Trophoblast cell (in vitro differentiated cells and primary cell): ENCODE data around the gene ESD.

ENCODE experiments used
- DNase-seq, 2 donors: peaks; one replicate each; pipeline ENCODE4 v3.0.0-alpha.2; 2016
- H2AFZ ChIP-seq: 2 replicates; pipeline ENCODE4 v1.6.1; 2013; ENCODE audit warnings: low read length, moderate library complexity, mild to moderate bottlenecking; ENCODE audit not compliant: insufficient read depth, poor library complexity
- H2AK5ac ChIP-seq: 2 replicates; pipeline ENCODE4 v1.6.1; 2013; ENCODE audit warnings: mild to moderate bottlenecking, low read length
- H2BK120ac ChIP-seq: 2 replicates; pipeline ENCODE4 v1.6.1; 2013; ENCODE audit warnings: low read length, mild to moderate bottlenecking, moderate library complexity; ENCODE audit not compliant: insufficient read depth, poor library complexity
- H2BK12ac ChIP-seq: 2 replicates; pipeline ENCODE4 v1.6.1; 2013; ENCODE audit warnings: mild to moderate bottlenecking, low read length, moderate library complexity
- H2BK5ac ChIP-seq: 2 replicates; pipeline ENCODE4 v1.6.1; 2013; ENCODE audit warnings: low read length, low read depth, moderate library complexity, mild to moderate bottlenecking; ENCODE audit not compliant: poor library complexity
- H3K14ac ChIP-seq: 2 replicates; pipeline ENCODE4 v1.6.1; 2013; ENCODE audit warnings: mild to moderate bottlenecking, low read length
- H3K18ac ChIP-seq: 2 replicates; pipeline ENCODE4 v1.6.1; 2013; ENCODE audit warnings: mild to moderate bottlenecking, low read length
- H3K23ac ChIP-seq: 2 replicates; pipeline ENCODE4 v1.6.1; 2013; ENCODE audit warnings: low read length
- H3K27ac ChIP-seq: 2 replicates; pipeline ENCODE4 v1.5.1; 2013; ENCODE audit warnings: low read depth, mild to moderate bottlenecking, inconsistent platforms, low read length, moderate library complexity
- H3K27me3 ChIP-seq: 2 replicates; pipeline ENCODE4 v1.6.1; 2013; ENCODE audit warnings: inconsistent platforms, mild to moderate bottlenecking, low read length, moderate library complexity; ENCODE audit not compliant: insufficient read depth
- H3K36me3 ChIP-seq, 2 experiments: 1 replicate in 1 of 2; 2 replicates in 1 of 2; pipeline ENCODE4 v1.6.1; 2013; ENCODE audit warnings: low read length in 2 of 2, mild to moderate bottlenecking in 2 of 2, moderate library complexity in 1 of 2; ENCODE audit not compliant: insufficient read depth in 2 of 2, control insufficient read depth in 1 of 2
- H3K4ac ChIP-seq: 2 replicates; pipeline ENCODE4 v1.6.1; 2013; ENCODE audit warnings: low read depth, mild to moderate bottlenecking, low read length, moderate library complexity
- H3K4me1 ChIP-seq, 2 experiments: 1 replicate in 1 of 2; 2 replicates in 1 of 2; pipeline ENCODE4 v1.6.1; 2013; ENCODE audit warnings: low read length in 2 of 2, mild to moderate bottlenecking in 2 of 2, moderate library complexity in 1 of 2; ENCODE audit not compliant: insufficient read depth in 2 of 2, control insufficient read depth in 1 of 2
- H3K4me2 ChIP-seq: 2 replicates; pipeline ENCODE4 v1.6.1; 2013; ENCODE audit warnings: inconsistent platforms, mild to moderate bottlenecking, low read length, moderate library complexity
- H3K4me3 ChIP-seq: 2 replicates; pipeline ENCODE4 v1.5.1; 2013; ENCODE audit warnings: mild to moderate bottlenecking, low read depth, low read length, inconsistent platforms
- H3K79me1 ChIP-seq: one replicate; pipeline ENCODE4 v1.6.1; 2013; ENCODE audit warnings: low read length
- H3K79me2 ChIP-seq: 2 replicates; pipeline ENCODE4 v1.6.1; 2013; ENCODE audit warnings: low read length, mild to moderate bottlenecking; ENCODE audit not compliant: control insufficient read depth, insufficient read depth, poor library complexity
- H3K9ac ChIP-seq: 2 replicates; pipeline ENCODE4 v1.6.1; 2013; ENCODE audit warnings: mild to moderate bottlenecking, low read length
- H3K9me3 ChIP-seq: 2 replicates; pipeline ENCODE4 v1.6.1; 2013; ENCODE audit warnings: low read depth, mild to moderate bottlenecking, control low read depth, inconsistent platforms, low read length; ENCODE audit not compliant: insufficient read depth
- H4K12ac ChIP-seq: 2 replicates; pipeline ENCODE4 v1.6.1; 2013; ENCODE audit warnings: low read depth, mild to moderate bottlenecking, low read length, moderate library complexity
- H4K8ac ChIP-seq: 2 replicates; pipeline ENCODE4 v1.6.1; 2013; ENCODE audit warnings: low read depth, mild to moderate bottlenecking, low read length, moderate library complexity
- H4K91ac ChIP-seq: one replicate; pipeline ENCODE4 v1.6.1; 2013; ENCODE audit warnings: low read depth, mild to moderate bottlenecking, low read length, moderate library complexity
- WGBS: extraction: QIAGEN DNeasy Blood & Tissue Kit; methylation state at CpG from one replicate; pipeline ENCODE4 v1.1.7; 2013; ENCODE audit warnings: missing lambda C conversion rate; ENCODE audit not compliant: insufficient read length, insufficient coverage; ENCODE audit errors: extremely low coverage; 5-methylcytosine and 5-hydroxymethylcytosine counted together

The ESD gene

DNA sequence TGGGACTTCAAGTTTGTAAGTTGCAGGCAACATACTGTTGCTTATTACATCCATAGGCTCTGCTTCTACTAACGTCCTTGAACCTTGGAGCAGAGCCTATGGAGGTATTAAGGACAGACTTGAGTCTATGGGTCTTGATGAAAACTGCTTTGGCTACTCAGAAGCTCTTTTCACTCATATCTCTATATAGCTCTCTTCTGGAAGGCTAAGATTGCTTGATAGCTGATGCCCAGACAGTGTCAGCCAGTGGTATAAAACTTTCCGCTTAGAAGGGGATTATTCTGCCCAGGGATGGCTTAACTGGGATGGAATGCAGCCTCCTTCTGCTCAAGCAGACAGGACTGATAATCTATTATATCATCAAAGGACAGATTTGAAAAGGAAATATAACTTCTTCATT is 25.6 kb upstream of the ESD start:
- no peaks in the 10 kb centered on the region for H3K4me1 ChIP-seq
- no peaks in the 10 kb centered on the region for H3K79me1 ChIP-seq
- H3K27ac ChIP-seq: no peak overlapping the region
- WGBS: no CpG with 5 or more reads among the region's 2 CpGs
- no peak overlapping the region for H3K4me2 ChIP-seq
- H2BK12ac ChIP-seq: no peak overlapping the region
- no peak overlapping the region for H4K8ac ChIP-seq
- no peak overlapping the region for H4K91ac ChIP-seq
- H3K18ac ChIP-seq: no peak overlapping the region
- no peak overlapping the region for H3K4me3 ChIP-seq
- H2BK120ac ChIP-seq: no peak overlapping the region
- H3K14ac ChIP-seq: no peak overlapping the region
- H3K36me3 ChIP-seq: no peaks in the 10 kb centered on the region
- H3K9me3 ChIP-seq: no peaks in the 10 kb centered on the region
- H3K27me3 ChIP-seq: no peaks in the 10 kb centered on the region
- H2BK5ac ChIP-seq: no peak overlapping the region
- DNase-seq: no peak
- no peak overlapping the region for H4K12ac ChIP-seq
- no peaks in the 10 kb centered on the region for H3K79me2 ChIP-seq
- H2AK5ac ChIP-seq: no peak overlapping the region
- no peak overlapping the region for H2AFZ ChIP-seq
- H3K4ac ChIP-seq: no peak overlapping the region
- H3K9ac ChIP-seq: no peak overlapping the region
- no peak overlapping the region for H3K23ac ChIP-seq

GRCh38 chr13:46817838-46818476 is 21.0 kb upstream of the ESD start:
- Histone ChIP-seq H3K4ac (no peak overlapping the region), H3K79me1 (no peaks in the 10 kb centered on the region), H4K12ac (no peak overlapping the region), H3K79me2 (no peaks in the 10 kb centered on the region), H3K23ac (no peak overlapping the region), H3K27me3 (no peaks in the 10 kb centered on the region), H4K91ac (no peak overlapping the region), H2BK12ac (no peak overlapping the region), H3K9me3 (no peaks in the 10 kb centered on the region), H2AFZ (no peak overlapping the region), H3K4me3 (no peak overlapping the region), H3K36me3 (no peaks in the 10 kb centered on the region), H3K14ac (no peak overlapping the region), H3K4me1 (no peaks in the 10 kb centered on the region), H3K18ac (no peak overlapping the region), H3K9ac (no peak overlapping the region), H2AK5ac (no peak overlapping the region), H2BK120ac (no peak overlapping the region), H3K4me2 (no peak overlapping the region), H4K8ac (no peak overlapping the region), H2BK5ac (no peak overlapping the region), H3K27ac (no peak overlapping the region)
- no peak for DNase-seq
- no CpG with 5 or more reads among the region's 13 CpGs for WGBS

GRCh38 chr13:46817095-46817494 is 20.1 kb upstream of the ESD start:
- no peak overlapping the region for H2AK5ac ChIP-seq
- no peak overlapping the region for H3K9ac ChIP-seq
- no peaks in the 10 kb centered on the region for H3K79me1 ChIP-seq
- no peak overlapping the region for H2BK120ac ChIP-seq
- no peak overlapping the region for H3K4ac ChIP-seq
- H3K9me3 ChIP-seq: no peaks in the 10 kb centered on the region
- no peak overlapping the region for H3K18ac ChIP-seq
- H3K27ac ChIP-seq: no peak overlapping the region
- H4K12ac ChIP-seq: no peak overlapping the region
- no peak overlapping the region for H3K4me2 ChIP-seq
- no peaks in the 10 kb centered on the region for H3K36me3 ChIP-seq
- no peak overlapping the region for H2BK12ac ChIP-seq
- H3K79me2 ChIP-seq: no peaks in the 10 kb centered on the region
- no peaks in the 10 kb centered on the region for H3K27me3 ChIP-seq
- no peak overlapping the region for H3K14ac ChIP-seq
- H3K23ac ChIP-seq: no peak overlapping the region
- H3K4me1 ChIP-seq: no peaks in the 10 kb centered on the region
- H4K91ac ChIP-seq: no peak overlapping the region
- no peak overlapping the region for H3K4me3 ChIP-seq
- no peak overlapping the region for H2BK5ac ChIP-seq
- no peak overlapping the region for H2AFZ ChIP-seq
- WGBS: no CpG with 5 or more reads among the region's 1 CpG
- DNase-seq: no peak
- no peak overlapping the region for H4K8ac ChIP-seq

- H3K27ac ChIP-seq: no peak overlapping the region
- H3K14ac ChIP-seq: no peak overlapping the region
- H3K18ac ChIP-seq: no peak overlapping the region
- no peak overlapping the region for H3K4me2 ChIP-seq
- H3K9me3 ChIP-seq: no peaks in the 10 kb centered on the region
- H2AK5ac ChIP-seq: no peak overlapping the region
- H3K4ac ChIP-seq: no peak overlapping the region
- no peak overlapping the region for H2BK5ac ChIP-seq
- no peaks in the 10 kb centered on the region for H3K27me3 ChIP-seq
- H4K8ac ChIP-seq: no peak overlapping the region
- no peak for DNase-seq
- H3K79me2 ChIP-seq: no peaks in the 10 kb centered on the region
- H4K12ac ChIP-seq: no peak overlapping the region
- H4K91ac ChIP-seq: no peak overlapping the region
- no peak overlapping the region for H3K23ac ChIP-seq
- H3K4me1 ChIP-seq: no peaks in the 10 kb centered on the region
- H2AFZ ChIP-seq: no peak overlapping the region
- H3K79me1 ChIP-seq: no peaks in the 10 kb centered on the region
- no peak overlapping the region for H3K9ac ChIP-seq
- H2BK12ac ChIP-seq: no peak overlapping the region
- no peak overlapping the region for H3K4me3 ChIP-seq
- no peaks in the 10 kb centered on the region for H3K36me3 ChIP-seq
- no CpG with 5 or more reads among the region's 1 CpG for WGBS
- H2BK120ac ChIP-seq: no peak overlapping the region
Measured at GRCh38 chr13:46816371-46816770, 19.4 kb upstream of the ESD start.
